IMR-90 (cell line): ENCODE results near the gene FLVCR2. TPM values are rescaled to one million over a fixed set of nuclear protein-coding genes. Genes with fewer than 3 reads are reported as not detected.

Experiments
- ATAC-seq: fragments of 200-7000 bp; cut with Tn5 transposase; 2 replicates; pipeline ENCODE4 v1.9.1; 2020; ENCODE audit warnings: low read depth, mild to moderate bottlenecking, moderate library complexity
- BruUV-seq: library from RNA; stranded (reverse); fragments of 400-500 nt; replicated peaks from 2 replicates; lab custom pipeline; 2021; lab: Mats Ljungman, UMichigan
- CTCF ChIA-PET: fragments of 300-600 bp; formaldehyde crosslinking; extraction: SDS; loops from one replicate; lab custom pipeline; 2021; ENCODE audit warnings: antibody characterized with exemption; lab: Yijun Ruan, JAX
- POLR2A ChIA-PET: fragments of 300-600 bp; sonication (Branson Sonifier 250); formaldehyde crosslinking; loops from one replicate; lab custom pipeline; 2022; ENCODE audit warnings: antibody characterized with exemption; ENCODE audit not compliant: unreplicated experiment; lab: Charles Lee
- DNase-seq: peaks from one replicate; pipeline ENCODE4 v3.0.0; 2013
- H2AFZ ChIP-seq: replicated peaks from 2 replicates; pipeline ENCODE3; 2013; ENCODE audit warnings: low read length, mild to moderate bottlenecking; ENCODE audit not compliant: poor library complexity
- H2AK5ac ChIP-seq: 2 replicates; pipeline ENCODE4 v1.6.1; 2013; ENCODE audit warnings: low read depth, low read length, inconsistent platforms
- H2AK9ac ChIP-seq: replicated peaks from 2 replicates; pipeline ENCODE3; 2013; ENCODE audit warnings: mild to moderate bottlenecking, low read depth, low read length, moderate library complexity; ENCODE audit not compliant: poor library complexity
- H2BK120ac ChIP-seq: 2 replicates; pipeline ENCODE4 v1.6.1; 2013; ENCODE audit warnings: low read depth, low read length, inconsistent platforms
- H2BK15ac ChIP-seq: 3 replicates; pipeline ENCODE4 v1.6.1; 2013; ENCODE audit warnings: low read depth, low read length, inconsistent platforms
- H2BK20ac ChIP-seq: 2 replicates; pipeline ENCODE4 v1.6.1; 2013; ENCODE audit warnings: low read depth, mild to moderate bottlenecking, inconsistent platforms, low read length, moderate library complexity
- H2BK5ac ChIP-seq: 2 replicates; pipeline ENCODE4 v1.6.1; 2013; ENCODE audit warnings: mild to moderate bottlenecking, low read depth, low read length, inconsistent platforms; ENCODE audit not compliant: poor library complexity, severe bottlenecking
- H3K14ac ChIP-seq: replicated peaks from 2 replicates; pipeline ENCODE4 v1.6.1; 2013; ENCODE audit warnings: low read depth, low read length, inconsistent platforms
- H3K18ac ChIP-seq: 2 replicates; pipeline ENCODE4 v1.6.1; 2013; ENCODE audit warnings: low read depth, low read length, control low read depth
- H3K23ac ChIP-seq: 2 replicates; pipeline ENCODE4 v1.6.1; 2013; ENCODE audit warnings: low read depth, low read length, inconsistent platforms
- H3K27ac ChIP-seq: 2 replicates; pipeline ENCODE4 v1.5.1; 2013; ENCODE audit warnings: mild to moderate bottlenecking, control low read depth, low read length; ENCODE audit not compliant: insufficient read depth
- H3K27me3 ChIP-seq: 2 replicates; pipeline ENCODE4 v1.6.1; 2013; ENCODE audit warnings: low read length; ENCODE audit not compliant: control insufficient read depth, insufficient read depth
- H3K36me3 ChIP-seq: 2 replicates; pipeline ENCODE4 v1.6.1; 2013; ENCODE audit warnings: low read length, mixed read lengths; ENCODE audit not compliant: control insufficient read depth, insufficient read depth
- H3K4ac ChIP-seq: 2 replicates; pipeline ENCODE4 v1.6.1; 2013; ENCODE audit warnings: low read depth, low read length, inconsistent platforms
- H3K4me1 ChIP-seq: 2 replicates; pipeline ENCODE4 v1.6.1; 2013; ENCODE audit warnings: low read length, mixed read lengths; ENCODE audit not compliant: control insufficient read depth, insufficient read depth
- H3K4me2 ChIP-seq: 2 replicates; pipeline ENCODE4 v1.6.1; 2013; ENCODE audit warnings: low read depth, mild to moderate bottlenecking, control low read depth, low read length, moderate library complexity
- H3K4me3 ChIP-seq: 2 replicates; pipeline ENCODE4 v1.5.1; 2013; ENCODE audit warnings: low read depth, mild to moderate bottlenecking, control low read depth, low read length, moderate library complexity; ENCODE audit not compliant: insufficient read depth
- H3K56ac ChIP-seq: 2 replicates; pipeline ENCODE4 v1.6.1; 2013; ENCODE audit warnings: low read length, inconsistent platforms; ENCODE audit not compliant: insufficient read depth; ENCODE audit errors: extremely low read depth
- H3K79me1 ChIP-seq, 2 experiments: 2 replicates each; pipeline ENCODE4 v1.6.1; 2013; ENCODE audit warnings: low read length in 2 of 2, inconsistent platforms in 1 of 2, low read depth in 1 of 2
- H3K9ac ChIP-seq: 2 replicates; pipeline ENCODE4 v1.6.1; 2013; ENCODE audit warnings: low read depth, low read length, control low read depth
- H3K9me1 ChIP-seq: 2 replicates; pipeline ENCODE4 v1.6.1; 2013; ENCODE audit warnings: low read length, inconsistent platforms; ENCODE audit not compliant: insufficient read depth
- H3K9me3 ChIP-seq: 2 replicates; pipeline ENCODE4 v1.6.1; 2013; ENCODE audit warnings: low read length; ENCODE audit not compliant: control insufficient read depth, insufficient read depth
- H4K20me1 ChIP-seq: 2 replicates; pipeline ENCODE4 v1.6.1; 2013; ENCODE audit warnings: low read length, inconsistent platforms; ENCODE audit not compliant: insufficient read depth
- H4K5ac ChIP-seq: 2 replicates; pipeline ENCODE4 v1.6.1; 2013; ENCODE audit warnings: mild to moderate bottlenecking, low read depth, low read length, control low read depth
- H4K8ac ChIP-seq, 2 experiments: 2 replicates each; pipeline ENCODE4 v1.6.1; 2013; ENCODE audit warnings: low read depth in 2 of 2, low read length in 2 of 2, control low read depth in 1 of 2, inconsistent platforms in 1 of 2
- H4K91ac ChIP-seq: 2 replicates; pipeline ENCODE4 v1.6.1; 2013; ENCODE audit warnings: low read depth, low read length, inconsistent platforms; ENCODE audit not compliant: insufficient read depth
- CEBPB ChIP-seq: IDR thresholded peaks from 2 replicates; pipeline ENCODE4 v1.6.1; 2012; ENCODE audit warnings: low read depth, low read length, improper control_type of control experiment
- CHD1 ChIP-seq: IDR thresholded peaks from 2 replicates; pipeline ENCODE4 v1.6.1; 2012; ENCODE audit warnings: low read depth, low read length, improper control_type of control experiment
- FOS ChIP-seq: fragments of 150-350 bp; IDR thresholded peaks from 2 replicates; pipeline ENCODE4 v1.6.1; 2016; ENCODE audit warnings: low read depth, low read length
- MAZ ChIP-seq: IDR thresholded peaks from 2 replicates; pipeline ENCODE4 v1.6.1; 2012; ENCODE audit warnings: low read depth, mild to moderate bottlenecking, low read length, improper control_type of control experiment, moderate library complexity, borderline replicate concordance
- NFE2L2 ChIP-seq: fragments of 150-350 bp; IDR thresholded peaks from 2 replicates; pipeline ENCODE4 v1.6.1; 2016; ENCODE audit warnings: low read depth, mild to moderate bottlenecking, low read length
- RCOR1 ChIP-seq: IDR thresholded peaks from 2 replicates; pipeline ENCODE4 v1.6.1; 2012; ENCODE audit warnings: mild to moderate bottlenecking, low read length, improper control_type of control experiment; ENCODE audit not compliant: insufficient replicate concordance
- WGBS, 2 experiments: methylation state at CpG; one replicate each; pipeline versions ENCODE4 v1.1.5 to v1.1.7; 2013; ENCODE audit warnings: missing lambda C conversion rate in 2 of 2; ENCODE audit not compliant: insufficient read length in 1 of 2; ENCODE audit errors: extremely low coverage in 2 of 2; 5-methylcytosine and 5-hydroxymethylcytosine counted together
- dilution Hi-C: fragments of 300-500 bp; cut with HindIII; formaldehyde crosslinking; loops from one replicate; pipeline ENCODE4 v1.14.3; 2018; ENCODE audit warnings: low sequenced_read_pairs; ENCODE audit not compliant: unreplicated experiment
- in situ Hi-C: fragments of 300-500 bp; cut with MboI; formaldehyde crosslinking; loops from 3 replicates; pipeline ENCODE4 v1.14.3; 2019; ENCODE audit warnings: low sequenced_read_pairs, inconsistent platforms, mixed read lengths
- intact Hi-C: fragments of 100-400 bp; cut with micrococcal nuclease; formaldehyde crosslinking; loops from 2 replicates; pipeline ENCODE4 v1.10.0; 2022
- polyA plus RNA-seq, 3 experiments: library from polyadenylated mRNA; depleted of rRNA; stranded (reverse); fragments of >200 nt; gene quantifications; 2 replicates each; pipeline ENCODE4 v1.2.3, GENCODE V29; 2012; ENCODE audit warnings: low replicate concordance in 1 of 3
- total RNA-seq: library from RNA; depleted of rRNA; stranded (reverse); fragments of >200 nt; gene quantifications from 2 replicates; pipeline ENCODE4 v1.2.3, GENCODE V29; 2012
- TF ChIP-seq, protein P1 (sequence below): fragments of 150-350 bp; IDR thresholded peaks from 2 replicates; pipeline ENCODE4 v1.6.1; 2016; ENCODE audit warnings: low read depth, mild to moderate bottlenecking, low read length, moderate library complexity, borderline replicate concordance

FLVCR2 gene
- total and polyA plus RNA-seq, 2 of the 4 experiments (the other 2 are of a cell fraction), result 0.94 to 1.4 TPM

DNA sequence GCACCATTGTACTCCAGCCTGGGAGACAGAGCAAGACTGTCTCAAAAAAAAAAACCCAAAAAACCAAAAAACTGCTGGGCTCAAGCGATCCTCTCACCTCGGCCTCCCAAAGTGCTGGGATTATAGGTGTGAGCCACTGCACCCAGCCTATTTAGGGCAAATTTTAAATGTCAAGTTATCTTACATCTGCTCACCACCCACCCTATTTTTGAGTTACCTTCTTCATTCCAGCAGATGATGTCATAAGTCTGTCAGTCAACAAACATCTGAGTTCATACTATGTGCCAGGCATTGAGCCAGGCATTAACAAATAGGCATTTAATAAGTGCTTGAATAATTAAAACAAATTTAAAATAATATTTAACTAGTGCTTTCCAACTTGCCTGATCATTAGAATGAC lies 34.6 kb upstream of the FLVCR2 start:
- no peak overlapping the region for H4K5ac ChIP-seq
- TF ChIP-seq FOS (no peak), MAZ (no peak), CEBPB (no peak), RCOR1 (no peak), NFE2L2 (no peak), CHD1 (no peak)
- TF ChIP-seq, protein P1, sequence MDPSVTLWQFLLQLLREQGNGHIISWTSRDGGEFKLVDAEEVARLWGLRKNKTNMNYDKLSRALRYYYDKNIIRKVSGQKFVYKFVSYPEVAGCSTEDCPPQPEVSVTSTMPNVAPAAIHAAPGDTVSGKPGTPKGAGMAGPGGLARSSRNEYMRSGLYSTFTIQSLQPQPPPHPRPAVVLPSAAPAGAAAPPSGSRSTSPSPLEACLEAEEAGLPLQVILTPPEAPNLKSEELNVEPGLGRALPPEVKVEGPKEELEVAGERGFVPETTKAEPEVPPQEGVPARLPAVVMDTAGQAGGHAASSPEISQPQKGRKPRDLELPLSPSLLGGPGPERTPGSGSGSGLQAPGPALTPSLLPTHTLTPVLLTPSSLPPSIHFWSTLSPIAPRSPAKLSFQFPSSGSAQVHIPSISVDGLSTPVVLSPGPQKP, result no peak
- intact Hi-C loops, result no loop called here
- H4K91ac ChIP-seq, result no peak overlapping the region
- peaks cover 12% of the 10 kb centered on the region for H3K27me3 ChIP-seq
- ChIA-PET POLR2A (no interaction called here), CTCF (no interaction called here)
- H2BK20ac ChIP-seq, result no peak overlapping the region
- DNase-seq, result no peak
- no peak overlapping the region for H2AFZ ChIP-seq
- H3K4me1 ChIP-seq, result no peaks in the 10 kb centered on the region; the same call in 1 of the 2 replicates
- no peak overlapping the region for H3K27ac ChIP-seq
- no TSS peak for BruUV-seq
- H3K4me3 ChIP-seq, result no peak overlapping the region
- H3K36me3 ChIP-seq, result no peaks in the 10 kb centered on the region
- WGBS, 2 experiments, result 82% methylated on average over 2 of the region's 2 CpGs; no CpG with 5 or more reads in 1 of the 2 experiments
- dilution Hi-C loops, result no loop called here
- in situ Hi-C loops, result no loop called here
- H4K20me1 ChIP-seq, result no peaks in the 10 kb centered on the region
- H3K4ac ChIP-seq, result no peak overlapping the region
- H3K56ac ChIP-seq, result no peak overlapping the region
- H3K18ac ChIP-seq, result no peak overlapping the region
- no peak overlapping the region for H2BK120ac ChIP-seq
- no peak overlapping the region for H3K14ac ChIP-seq
- H3K9me3 ChIP-seq, result no peaks in the 10 kb centered on the region
- H3K23ac ChIP-seq, result no peak overlapping the region
- no peaks in the 10 kb centered on the region for H3K9me1 ChIP-seq
- no peak overlapping the region for H3K4me2 ChIP-seq
- H2BK15ac ChIP-seq, result no peak overlapping the region
- H2BK5ac ChIP-seq, result no peak overlapping the region
- no peak overlapping the region for H2AK9ac ChIP-seq
- H3K9ac ChIP-seq, result no peak overlapping the region
- no peaks in the 10 kb centered on the region for H3K79me1 ChIP-seq
- ATAC-seq, result no peak
- no peak overlapping the region for H2AK5ac ChIP-seq
- no peak overlapping the region for H4K8ac ChIP-seq
